ENCODE measurements around the gene ZNF138.

DNA sequence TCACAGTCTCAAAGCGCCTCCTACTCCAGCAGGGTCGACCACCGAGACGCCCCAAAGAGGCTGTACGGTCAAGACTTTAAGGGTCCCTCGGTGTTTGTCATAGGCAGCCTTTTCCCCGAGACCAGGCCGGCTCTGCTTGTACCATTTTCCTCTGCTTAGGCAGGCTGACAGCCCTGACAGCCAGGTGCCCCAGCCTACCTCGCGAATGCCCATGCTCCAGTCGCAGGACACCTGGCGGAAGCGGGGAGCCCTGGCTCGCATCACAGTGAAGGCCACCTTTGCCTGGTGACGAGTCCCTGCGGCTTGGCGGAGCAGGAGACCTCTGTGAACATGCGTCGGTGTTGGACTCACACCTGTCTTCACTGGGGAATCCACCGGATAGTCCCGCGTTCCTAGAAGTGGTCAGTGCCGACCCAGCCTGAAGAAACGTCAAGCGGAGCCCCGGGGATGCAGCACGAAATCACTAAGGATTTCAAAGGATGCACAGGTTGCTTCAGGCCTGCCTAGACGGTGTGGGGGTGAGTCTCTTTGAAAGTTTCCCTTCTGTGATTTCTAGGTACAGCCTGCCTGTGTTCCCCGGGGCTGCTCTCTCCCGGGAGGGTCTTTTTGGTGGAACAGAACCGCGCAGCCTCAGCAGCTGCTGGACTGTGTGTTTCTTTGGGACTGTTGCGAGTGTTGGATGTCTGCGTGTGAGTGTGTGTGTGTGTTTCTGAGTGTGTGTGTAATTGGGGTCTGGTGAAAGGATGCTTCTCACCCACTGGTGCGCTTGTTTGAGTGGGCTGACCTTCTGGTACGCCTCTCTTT, 78.3 kb downstream of the ZNF138 start:
- TF ChIP-seq, protein P1, sequence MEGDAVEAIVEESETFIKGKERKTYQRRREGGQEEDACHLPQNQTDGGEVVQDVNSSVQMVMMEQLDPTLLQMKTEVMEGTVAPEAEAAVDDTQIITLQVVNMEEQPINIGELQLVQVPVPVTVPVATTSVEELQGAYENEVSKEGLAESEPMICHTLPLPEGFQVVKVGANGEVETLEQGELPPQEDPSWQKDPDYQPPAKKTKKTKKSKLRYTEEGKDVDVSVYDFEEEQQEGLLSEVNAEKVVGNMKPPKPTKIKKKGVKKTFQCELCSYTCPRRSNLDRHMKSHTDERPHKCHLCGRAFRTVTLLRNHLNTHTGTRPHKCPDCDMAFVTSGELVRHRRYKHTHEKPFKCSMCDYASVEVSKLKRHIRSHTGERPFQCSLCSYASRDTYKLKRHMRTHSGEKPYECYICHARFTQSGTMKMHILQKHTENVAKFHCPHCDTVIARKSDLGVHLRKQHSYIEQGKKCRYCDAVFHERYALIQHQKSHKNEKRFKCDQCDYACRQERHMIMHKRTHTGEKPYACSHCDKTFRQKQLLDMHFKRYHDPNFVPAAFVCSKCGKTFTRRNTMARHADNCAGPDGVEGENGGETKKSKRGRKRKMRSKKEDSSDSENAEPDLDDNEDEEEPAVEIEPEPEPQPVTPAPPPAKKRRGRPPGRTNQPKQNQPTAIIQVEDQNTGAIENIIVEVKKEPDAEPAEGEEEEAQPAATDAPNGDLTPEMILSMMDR (IDR thresholded peaks at IDR 0.05), result no peak
- TF ChIP-seq POLR2AphosphoS5 (IDR thresholded peaks at IDR 0.05) (no peak), POLR2A (IDR thresholded peaks at IDR 0.05) (no peak)
